B cell (primary cell): ENCODE data around the gene TLE2. TPM values are rescaled to one million over a fixed set of nuclear protein-coding genes. Genes with fewer than 3 reads are reported as not detected.

ENCODE experiments used
- ATAC-seq: fragments of 200-7000 bp; cut with Tn5 transposase; one replicate; pipeline ENCODE4 v1.10.0; 2021; ENCODE audit warnings: low read depth, mild to moderate bottlenecking, moderate number of reproducible peaks, moderate library complexity
- CTCF ChIA-PET: fragments of 350-600 bp; sonication (Branson Sonifier 250); formaldehyde crosslinking; loops from one replicate; lab custom pipeline; 2021; ENCODE audit warnings: antibody characterized with exemption, inconsistent platforms; lab: Charles Lee
- POLR2A ChIA-PET: fragments of 350-600 bp; sonication (Branson Sonifier 250); formaldehyde crosslinking; loops from one replicate; lab custom pipeline; 2021; ENCODE audit warnings: antibody characterized with exemption; lab: Charles Lee
- DNase-seq: peaks from one replicate; pipeline ENCODE4 v3.0.0; 2013
- H2AFZ ChIP-seq: 2 replicates; pipeline ENCODE4 v1.6.1; 2012; ENCODE audit warnings: mild to moderate bottlenecking, low read depth, low read length; ENCODE audit not compliant: insufficient read depth, poor library complexity, severe bottlenecking
- H3K27ac ChIP-seq, 2 donors: 1 replicate in 1 of 2; 2 replicates in 1 of 2; pipeline ENCODE4 v1.5.1; 2012 to 2013; ENCODE audit warnings: low read length in 2 of 2, mild to moderate bottlenecking in 2 of 2, moderate library complexity in 1 of 2
- H3K27me3 ChIP-seq, 4 experiments: fragments of 200-600 bp in 1 of 4; sonication (generic) in 1 of 4; replicated peaks in 1 of 4; 1 replicate in 2 of 4; 2 replicates in 2 of 4; pipeline versions ENCODE4 v1.6.1 to v1.7.0; 2013 to 2016; ENCODE audit warnings: low read length in 3 of 4, mild to moderate bottlenecking in 2 of 4, mixed read lengths in 1 of 4, moderate library complexity in 1 of 4; ENCODE audit not compliant: insufficient read depth in 4 of 4, control insufficient read depth in 3 of 4; ENCODE audit errors: control extremely low read depth in 1 of 4
- H3K36me3 ChIP-seq, 2 experiments: replicated peaks in 1 of 2; 1 replicate in 1 of 2; 2 replicates in 1 of 2; pipeline versions ENCODE4 v1.6.1 to v1.7.1; 2013; ENCODE audit warnings: low read length in 1 of 2; ENCODE audit not compliant: insufficient read depth in 2 of 2, control insufficient read depth in 1 of 2; ENCODE audit errors: control extremely low read depth in 1 of 2, extremely low read depth in 1 of 2
- H3K4me1 ChIP-seq, 2 donors: fragments of 200-600 bp in 1 of 2; sonication (generic) in 1 of 2; 1 replicate in 1 of 2; 2 replicates in 1 of 2; pipeline versions ENCODE4 v1.5.1 to v1.6.1; 2013 to 2017; ENCODE audit warnings: low read length in 2 of 2; ENCODE audit not compliant: control insufficient read depth in 2 of 2, insufficient read depth in 2 of 2
- H3K4me2 ChIP-seq: replicated peaks from 2 replicates; pipeline ENCODE3; 2012; ENCODE audit warnings: mild to moderate bottlenecking, low read depth, low read length; ENCODE audit not compliant: poor library complexity, severe bottlenecking
- H3K4me3 ChIP-seq, 5 experiments: fragments of 200-600 bp in 1 of 5; sonication (generic) in 1 of 5; 1 replicate in 3 of 5; 2 replicates in 2 of 5; pipeline versions ENCODE4 v1.5.1 to v1.7.0; 2011 to 2016; ENCODE audit warnings: low read length in 4 of 5, mild to moderate bottlenecking in 4 of 5, low read depth in 2 of 5, control low read depth in 1 of 5, moderate library complexity in 1 of 5; ENCODE audit not compliant: insufficient read depth in 1 of 5; ENCODE audit errors: control extremely low read depth in 1 of 5, extremely low read depth in 1 of 5
- H3K79me2 ChIP-seq: fragments of 200-600 bp; sonication (generic); one replicate; pipeline ENCODE4 v1.6.0; 2016; ENCODE audit warnings: low read length; ENCODE audit not compliant: control insufficient read depth, insufficient read depth
- H3K9ac ChIP-seq: fragments of 200-600 bp; sonication (generic); 2 replicates; pipeline ENCODE4 v1.6.1; 2017; ENCODE audit warnings: mild to moderate bottlenecking, low read length, moderate library complexity
- H3K9me3 ChIP-seq, 3 donors: one replicate each; pipeline versions ENCODE4 v1.6.1 to v1.7.1; 2013; ENCODE audit warnings: low read length in 2 of 3; ENCODE audit not compliant: control insufficient read depth in 2 of 3, insufficient read depth in 1 of 3; ENCODE audit errors: control extremely low read depth in 1 of 3
- H4K20me1 ChIP-seq: 2 replicates; pipeline ENCODE4 v1.6.0; 2012; ENCODE audit warnings: mild to moderate bottlenecking, low read length; ENCODE audit not compliant: insufficient read depth, control insufficient read depth, poor library complexity, severe bottlenecking
- H3K27ac Mint-ChIP-seq: one replicate; pipeline ENCODE4 v1.8.0; 2021; ENCODE audit warnings: mixed read lengths
- H3K27me3 Mint-ChIP-seq: one replicate; pipeline ENCODE4 v1.8.0; 2021; ENCODE audit warnings: mixed read lengths
- H3K4me1 Mint-ChIP-seq: one replicate; pipeline ENCODE4 v1.8.0; 2021; ENCODE audit warnings: mixed read lengths
- H3K4me3 Mint-ChIP-seq: one replicate; pipeline ENCODE4 v1.8.0; 2021; ENCODE audit warnings: mixed read lengths
- H3K9me3 Mint-ChIP-seq: one replicate; pipeline ENCODE4 v1.8.0; 2022; ENCODE audit warnings: mixed read lengths; ENCODE audit not compliant: insufficient read depth
- EZH2 ChIP-seq: IDR thresholded peaks from 2 replicates; pipeline ENCODE4 v1.6.1; 2012; ENCODE audit warnings: borderline replicate concordance, low read depth, mild to moderate bottlenecking, moderate library complexity, low read length; ENCODE audit not compliant: insufficient read depth, poor library complexity, severe bottlenecking
- WGBS: methylation state at CpG from one replicate; pipeline ENCODE4 v1.1.5; 2013; ENCODE audit warnings: missing lambda C conversion rate; ENCODE audit not compliant: insufficient coverage; 5-methylcytosine and 5-hydroxymethylcytosine counted together
- intact Hi-C: fragments of 100-400 bp; cut with micrococcal nuclease; formaldehyde crosslinking; loops from one replicate; pipeline ENCODE4 v1.10.0; 2022
- polyA plus RNA-seq: library from polyadenylated mRNA; depleted of rRNA; stranded (reverse); fragments of >200 nt; gene quantifications from 2 replicates; pipeline ENCODE4 v1.2.3, GENCODE V29; 2012
- total RNA-seq, 2 donors: library from RNA; stranded (reverse); fragments of 120-200 nt in 1 of 2; gene quantifications; 1 replicate in 1 of 2; 2 replicates in 1 of 2; pipeline versions ENCODE4 v1.2.3 to v1.2.4, GENCODE V29; 2013 to 2022
- TF ChIP-seq, protein P1 (sequence below): fragments of 200-600 bp; IDR thresholded peaks from one replicate; pipeline ENCODE4 v1.8.0; 2022; ENCODE audit warnings: antibody characterized with exemption, mild to moderate bottlenecking

TLE2 gene
- total and polyA plus RNA-seq, 2 donors (not counting 1 experiment from before 2014, with no cell fraction given), result 3.0 to 5.3 TPM

DNA sequence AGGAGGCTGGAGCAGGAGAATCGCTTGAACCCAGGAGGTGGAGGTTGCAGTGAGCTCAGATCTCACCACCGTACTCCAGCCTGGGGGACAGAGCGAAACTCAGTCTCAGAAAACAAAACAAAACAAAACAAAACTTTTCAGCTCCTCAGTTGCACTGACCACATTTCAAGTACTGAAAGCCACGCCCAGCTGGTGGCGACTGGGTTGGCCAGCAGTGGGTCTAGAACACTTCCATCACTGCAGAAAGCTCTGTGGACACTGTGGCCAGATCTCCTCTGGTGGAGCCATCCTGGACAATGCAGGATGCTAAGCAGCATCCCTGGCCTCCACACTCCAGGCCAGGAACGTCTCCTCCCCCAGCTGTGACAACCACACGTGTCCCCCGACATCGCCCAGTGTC is 21.1 kb downstream of the TLE2 start:
- TF ChIP-seq, protein P1, sequence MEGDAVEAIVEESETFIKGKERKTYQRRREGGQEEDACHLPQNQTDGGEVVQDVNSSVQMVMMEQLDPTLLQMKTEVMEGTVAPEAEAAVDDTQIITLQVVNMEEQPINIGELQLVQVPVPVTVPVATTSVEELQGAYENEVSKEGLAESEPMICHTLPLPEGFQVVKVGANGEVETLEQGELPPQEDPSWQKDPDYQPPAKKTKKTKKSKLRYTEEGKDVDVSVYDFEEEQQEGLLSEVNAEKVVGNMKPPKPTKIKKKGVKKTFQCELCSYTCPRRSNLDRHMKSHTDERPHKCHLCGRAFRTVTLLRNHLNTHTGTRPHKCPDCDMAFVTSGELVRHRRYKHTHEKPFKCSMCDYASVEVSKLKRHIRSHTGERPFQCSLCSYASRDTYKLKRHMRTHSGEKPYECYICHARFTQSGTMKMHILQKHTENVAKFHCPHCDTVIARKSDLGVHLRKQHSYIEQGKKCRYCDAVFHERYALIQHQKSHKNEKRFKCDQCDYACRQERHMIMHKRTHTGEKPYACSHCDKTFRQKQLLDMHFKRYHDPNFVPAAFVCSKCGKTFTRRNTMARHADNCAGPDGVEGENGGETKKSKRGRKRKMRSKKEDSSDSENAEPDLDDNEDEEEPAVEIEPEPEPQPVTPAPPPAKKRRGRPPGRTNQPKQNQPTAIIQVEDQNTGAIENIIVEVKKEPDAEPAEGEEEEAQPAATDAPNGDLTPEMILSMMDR, result no peak
- TF ChIP-seq EZH2, result no peak
- H3K79me2 ChIP-seq, result no peaks in the 10 kb centered on the region
- H3K4me2 ChIP-seq, result no peak overlapping the region
- 68% methylated on average over 4 of the region's 9 CpGs for WGBS
- ATAC-seq, result no peak
- H4K20me1 ChIP-seq, result no peaks in the 10 kb centered on the region
- Mint-ChIP-seq H3K4me3 (no peak overlapping the region), H3K4me1 (no peaks in the 10 kb centered on the region), H3K27ac (no peak overlapping the region), H3K9me3 (no peaks in the 10 kb centered on the region), H3K27me3 (no peaks in the 10 kb centered on the region)
- no peaks in the 10 kb centered on the region for H3K9me3 ChIP-seq
- H3K27me3 ChIP-seq, result peaks cover 0 to 3% (median 1%) of the 10 kb centered on the region in 4 experiments
- CTCF ChIA-PET, result interaction anchor here (0.6 kb wide), 1 partner anchor 400 kb away, joined by 4 read pairs; no protein-coding TSS in a partner anchor
- H3K27ac ChIP-seq, result no peak overlapping the region
- H3K36me3 ChIP-seq, result no peaks in the 10 kb centered on the region
- no peak for DNase-seq
- no peak overlapping the region for H3K4me3 ChIP-seq
- no peaks in the 10 kb centered on the region for H3K4me1 ChIP-seq
- intact Hi-C loops, result no loop called here
- POLR2A ChIA-PET, result no interaction called here
- no peak overlapping the region for H2AFZ ChIP-seq
- H3K9ac ChIP-seq, result no peak overlapping the region

DNA sequence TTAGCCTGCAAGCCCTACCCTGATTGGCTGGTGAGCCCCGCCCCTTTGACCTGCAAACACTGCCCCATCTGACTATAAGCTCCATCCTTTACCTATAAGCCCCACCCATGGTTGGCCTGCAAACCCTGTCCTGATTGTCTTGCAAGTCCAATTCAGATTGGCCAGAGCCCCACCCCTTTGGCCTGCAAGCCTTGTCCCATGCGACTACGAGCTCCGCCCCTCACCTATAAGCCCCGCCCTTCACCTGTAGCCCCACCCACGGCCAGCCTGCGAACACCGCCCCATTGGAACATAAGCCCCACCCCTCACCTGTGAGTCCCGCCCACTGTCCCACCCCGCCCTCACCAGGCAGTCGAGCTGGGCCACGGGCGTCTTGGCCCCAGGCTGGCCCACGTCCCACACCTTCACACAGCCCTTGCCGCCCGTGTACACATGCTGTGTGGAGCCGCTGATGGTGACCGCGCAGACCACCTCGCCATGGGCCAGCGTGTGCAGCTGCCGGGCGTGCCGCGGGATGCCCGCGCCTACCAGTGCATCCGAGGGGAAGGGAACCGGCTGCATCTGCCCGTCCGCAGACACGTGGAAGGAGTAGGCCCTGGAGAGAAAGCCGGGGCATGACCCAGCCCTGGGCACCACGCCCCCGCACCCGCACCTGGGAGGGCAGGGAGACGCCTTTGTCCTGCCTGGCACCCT is 22.9 kb downstream of the TLE2 start:
- peaks cover 0 to 3% (median 1%) of the 10 kb centered on the region in 4 experiments for H3K27me3 ChIP-seq
- no peaks in the 10 kb centered on the region for H3K4me1 ChIP-seq
- no peak overlapping the region for H3K4me3 ChIP-seq
- WGBS, result 87% methylated on average over 36 of the region's 37 CpGs
- H3K79me2 ChIP-seq, result no peaks in the 10 kb centered on the region
- H4K20me1 ChIP-seq, result no peaks in the 10 kb centered on the region
- CTCF ChIA-PET, result interaction anchor here (0.6 kb wide), 2 partner anchors 44 to 141 kb away, joined by 3 read pairs; no protein-coding TSS in a partner anchor
- no peak for TF ChIP-seq EZH2
- TF ChIP-seq, protein P1, result no peak
- no peaks in the 10 kb centered on the region for H3K9me3 Mint-ChIP-seq
- intact Hi-C loops, result no loop called here
- no peaks in the 10 kb centered on the region for H3K4me1 Mint-ChIP-seq
- ATAC-seq (no peak), DNase-seq (no peak)
- H3K4me3 Mint-ChIP-seq, result no peak overlapping the region
- no peak overlapping the region for H3K4me2 ChIP-seq
- H2AFZ ChIP-seq, result no peak overlapping the region
- H3K27me3 Mint-ChIP-seq, result no peaks in the 10 kb centered on the region
- no peak overlapping the region for H3K27ac Mint-ChIP-seq
- H3K36me3 ChIP-seq, result no peaks in the 10 kb centered on the region
- H3K27ac ChIP-seq, result no peak overlapping the region
- POLR2A ChIA-PET, result no interaction called here
- H3K9ac ChIP-seq, result no peak overlapping the region
- H3K9me3 ChIP-seq, result peaks cover 0 to 6% (median 0%) of the 10 kb centered on the region in 3 donors
